Glutamatergic neuron (in vitro differentiated cells): ENCODE measurements around the gene RMDN3. TPM values are rescaled to one million over a fixed set of nuclear protein-coding genes. Genes with fewer than 3 reads are reported as not detected.

Experiments used
- DNase-seq: peaks from one replicate; pipeline ENCODE4 v3.0.0; 2022
- H3K27ac Mint-ChIP-seq: one replicate; pipeline ENCODE4 v1.8.0; 2020; ENCODE audit warnings: mild to moderate bottlenecking, mixed read lengths, inconsistent platforms; ENCODE audit not compliant: unreplicated experiment
- H3K27me3 Mint-ChIP-seq: one replicate; pipeline ENCODE4 v1.8.0; 2020; ENCODE audit warnings: mild to moderate bottlenecking, moderate library complexity, mixed read lengths, inconsistent platforms; ENCODE audit not compliant: unreplicated experiment
- H3K36me3 Mint-ChIP-seq: one replicate; pipeline ENCODE4 v1.8.0; 2020; ENCODE audit warnings: mild to moderate bottlenecking, mixed read lengths, inconsistent platforms; ENCODE audit not compliant: unreplicated experiment
- H3K4me1 Mint-ChIP-seq: one replicate; pipeline ENCODE4 v1.8.0; 2020; ENCODE audit warnings: mild to moderate bottlenecking, low read depth, mixed read lengths, inconsistent platforms; ENCODE audit not compliant: unreplicated experiment
- H3K4me3 Mint-ChIP-seq: one replicate; pipeline ENCODE4 v1.8.0; 2020; ENCODE audit warnings: mild to moderate bottlenecking, mixed read lengths, inconsistent platforms; ENCODE audit not compliant: unreplicated experiment
- H3K9me3 Mint-ChIP-seq: one replicate; pipeline ENCODE4 v1.8.0; 2020; ENCODE audit warnings: mild to moderate bottlenecking, moderate library complexity, mixed read lengths, inconsistent platforms; ENCODE audit not compliant: unreplicated experiment
- total RNA-seq: library from RNA; stranded (reverse); fragmentation: NEBNext Ultra II Directional; extraction: Animal tissue kit (Norgen Biotek cat#: 25700); gene quantifications from one replicate; pipeline ENCODE4 v1.2.1, GENCODE V29; 2021; ENCODE audit not compliant: unreplicated experiment
- TF ChIP-seq, protein P1 (sequence below): fragments of 200-600 bp; sonication (generic); IDR thresholded peaks from one replicate; pipeline ENCODE4 v1.5.0; 2021; ENCODE audit not compliant: partially characterized antibody, unreplicated experiment

Gene RMDN3
- total RNA-seq, 1 donor from 2014 or later: 37.1 TPM

DNA sequence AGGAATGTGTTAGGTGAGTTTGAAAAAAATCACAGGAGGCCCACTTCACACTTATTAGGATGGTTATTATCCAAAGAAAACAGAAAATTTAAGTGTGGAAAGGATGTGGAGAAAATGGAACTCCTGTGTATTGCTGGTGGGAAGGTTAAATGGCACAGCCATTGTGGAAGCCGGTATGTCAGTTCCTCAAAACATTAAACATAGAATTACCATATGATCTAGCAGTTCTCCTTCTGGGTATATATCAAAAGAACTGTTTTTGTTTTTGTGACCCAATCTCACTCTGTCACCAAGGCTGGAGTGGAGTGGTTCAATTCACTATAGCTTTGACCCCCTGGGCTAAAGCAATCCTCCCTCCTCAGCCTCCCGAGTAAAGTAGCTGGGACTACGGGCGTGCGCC is 41.5 kb upstream of the RMDN3 start:
- H3K9me3 Mint-ChIP-seq: no peaks in the 10 kb centered on the region
- no peak overlapping the region for H3K27ac Mint-ChIP-seq
- H3K27me3 Mint-ChIP-seq: peaks cover 5% of the 10 kb centered on the region
- H3K36me3 Mint-ChIP-seq: no peaks in the 10 kb centered on the region
- H3K4me3 Mint-ChIP-seq: no peak overlapping the region
- no peak for DNase-seq
- TF ChIP-seq, protein P1, sequence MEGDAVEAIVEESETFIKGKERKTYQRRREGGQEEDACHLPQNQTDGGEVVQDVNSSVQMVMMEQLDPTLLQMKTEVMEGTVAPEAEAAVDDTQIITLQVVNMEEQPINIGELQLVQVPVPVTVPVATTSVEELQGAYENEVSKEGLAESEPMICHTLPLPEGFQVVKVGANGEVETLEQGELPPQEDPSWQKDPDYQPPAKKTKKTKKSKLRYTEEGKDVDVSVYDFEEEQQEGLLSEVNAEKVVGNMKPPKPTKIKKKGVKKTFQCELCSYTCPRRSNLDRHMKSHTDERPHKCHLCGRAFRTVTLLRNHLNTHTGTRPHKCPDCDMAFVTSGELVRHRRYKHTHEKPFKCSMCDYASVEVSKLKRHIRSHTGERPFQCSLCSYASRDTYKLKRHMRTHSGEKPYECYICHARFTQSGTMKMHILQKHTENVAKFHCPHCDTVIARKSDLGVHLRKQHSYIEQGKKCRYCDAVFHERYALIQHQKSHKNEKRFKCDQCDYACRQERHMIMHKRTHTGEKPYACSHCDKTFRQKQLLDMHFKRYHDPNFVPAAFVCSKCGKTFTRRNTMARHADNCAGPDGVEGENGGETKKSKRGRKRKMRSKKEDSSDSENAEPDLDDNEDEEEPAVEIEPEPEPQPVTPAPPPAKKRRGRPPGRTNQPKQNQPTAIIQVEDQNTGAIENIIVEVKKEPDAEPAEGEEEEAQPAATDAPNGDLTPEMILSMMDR: no peak
- no peaks in the 10 kb centered on the region for H3K4me1 Mint-ChIP-seq

DNA sequence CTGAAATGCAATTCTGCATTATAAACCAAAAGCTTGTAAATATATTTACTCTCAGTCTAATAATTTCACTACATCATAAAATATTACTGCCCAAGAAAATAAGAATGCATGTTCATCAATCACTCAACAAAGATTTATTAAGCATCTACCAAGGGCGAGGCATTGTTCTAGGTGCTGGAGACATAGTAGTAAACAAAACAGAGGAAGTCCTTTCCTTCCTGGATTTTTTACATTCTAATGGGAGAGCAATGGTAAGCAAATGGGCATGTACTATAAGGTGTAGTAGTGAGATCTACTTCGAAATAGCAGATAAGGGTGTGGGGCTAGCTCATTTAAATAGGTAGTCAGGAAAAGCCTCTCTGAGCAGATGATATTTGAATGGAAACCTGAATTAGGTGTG is 41.0 kb upstream of the RMDN3 start:
- Mint-ChIP-seq H3K9me3 (no peaks in the 10 kb centered on the region), H3K4me3 (no peak overlapping the region), H3K36me3 (no peaks in the 10 kb centered on the region), H3K4me1 (no peaks in the 10 kb centered on the region), H3K27ac (no peak overlapping the region), H3K27me3 (peaks cover 5% of the 10 kb centered on the region)
- DNase-seq: no peak
- TF ChIP-seq, protein P1: no peak

DNA sequence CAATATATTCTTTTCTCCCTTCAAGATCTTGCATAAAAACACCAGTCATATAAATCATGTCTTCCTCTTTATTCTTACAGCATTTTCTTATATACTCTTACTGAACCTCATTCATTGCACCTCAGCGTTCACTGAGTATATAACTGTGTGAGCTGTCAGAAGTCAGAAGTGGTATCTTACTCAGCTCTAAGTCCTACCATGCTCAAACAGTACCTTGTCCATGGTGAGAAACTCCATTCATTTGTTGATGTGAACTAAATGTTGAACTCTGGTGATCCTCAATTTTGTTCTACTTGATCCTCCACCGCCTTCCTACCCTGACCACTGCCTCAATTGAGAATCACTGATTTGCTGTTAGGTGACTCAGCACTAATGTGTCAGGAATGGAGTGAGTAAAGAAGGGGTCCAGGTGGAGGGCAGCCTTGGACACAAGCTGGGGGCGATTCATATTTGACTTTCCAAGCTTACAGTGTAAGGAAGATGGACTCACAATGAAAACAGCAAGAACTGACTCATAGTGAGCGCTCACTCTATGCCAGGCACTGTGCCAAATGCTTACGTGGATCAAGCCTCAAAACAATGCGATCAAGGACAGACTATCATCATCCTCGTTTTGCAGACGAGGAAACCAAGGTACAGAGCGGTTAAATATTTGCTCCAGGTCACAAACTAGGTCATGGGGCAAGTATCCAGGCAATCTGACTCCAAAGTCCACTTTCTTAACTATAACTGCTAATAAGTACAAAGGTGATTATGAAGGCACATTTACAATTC is 38.3 kb upstream of the RMDN3 start:
- H3K27ac Mint-ChIP-seq: no peak overlapping the region
- no peaks in the 10 kb centered on the region for H3K36me3 Mint-ChIP-seq
- DNase-seq: no peak
- TF ChIP-seq, protein P1: no peak
- H3K4me3 Mint-ChIP-seq: no peak overlapping the region
- H3K9me3 Mint-ChIP-seq: no peaks in the 10 kb centered on the region
- peaks cover 2% of the 10 kb centered on the region for H3K4me1 Mint-ChIP-seq
- peaks cover 3% of the 10 kb centered on the region for H3K27me3 Mint-ChIP-seq

DNA sequence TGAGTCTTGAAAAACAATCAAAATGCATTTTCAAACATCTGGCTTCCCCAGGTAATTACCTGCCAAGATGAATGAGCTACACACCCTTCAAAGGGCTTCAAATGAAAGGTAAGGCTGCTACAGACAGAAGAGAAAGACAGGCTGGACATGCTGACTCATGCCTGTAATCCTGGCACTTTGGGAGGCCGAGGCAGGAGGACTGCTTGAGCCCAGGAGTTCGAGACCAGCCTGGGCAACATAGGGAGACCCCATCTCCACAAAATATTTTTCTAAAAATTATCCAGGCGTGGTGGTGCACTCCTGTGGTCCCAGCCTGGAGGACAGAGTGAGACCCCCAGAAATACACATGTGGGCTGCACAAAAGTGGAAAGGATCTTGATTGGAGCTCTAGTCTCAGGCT is 37.3 kb upstream of the RMDN3 start:
- no peak for DNase-seq
- H3K36me3 Mint-ChIP-seq: no peaks in the 10 kb centered on the region
- peaks cover 2% of the 10 kb centered on the region for H3K4me1 Mint-ChIP-seq
- no peak overlapping the region for H3K4me3 Mint-ChIP-seq
- no peak overlapping the region for H3K27ac Mint-ChIP-seq
- peaks cover 2% of the 10 kb centered on the region for H3K27me3 Mint-ChIP-seq
- no peaks in the 10 kb centered on the region for H3K9me3 Mint-ChIP-seq
- TF ChIP-seq, protein P1: no peak

DNA sequence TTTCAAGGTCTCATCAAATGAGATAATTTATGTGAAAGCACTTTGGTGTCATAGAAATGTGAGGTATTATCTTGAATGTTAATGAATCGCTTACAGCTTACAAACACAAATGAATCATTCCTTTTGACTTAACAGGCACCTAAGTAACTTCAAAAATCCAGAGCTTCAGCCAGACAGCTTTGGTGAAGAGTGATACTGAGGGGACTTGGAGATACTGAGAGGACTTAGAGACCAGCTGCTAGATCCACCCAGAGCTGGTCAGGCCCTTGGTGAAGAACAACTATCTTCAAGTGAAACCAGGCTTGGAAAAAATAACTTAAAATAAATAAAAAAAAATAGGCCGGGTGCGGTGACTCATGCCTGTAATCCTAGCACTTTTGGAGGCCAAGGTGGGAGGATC is 35.7 kb upstream of the RMDN3 start:
- DNase-seq: no peak
- Mint-ChIP-seq H3K36me3 (no peaks in the 10 kb centered on the region), H3K27me3 (peaks cover 2% of the 10 kb centered on the region), H3K4me1 (peaks cover 2% of the 10 kb centered on the region), H3K27ac (no peak overlapping the region), H3K4me3 (no peak overlapping the region), H3K9me3 (no peaks in the 10 kb centered on the region)
- TF ChIP-seq, protein P1: no peak
